GOT3 (cell line): ENCODE results near the gene DECR2.
"Not testable (repeated sequence)": the region's sequence is repeated elsewhere in the genome, so short reads cannot be mapped to it uniquely, and the experiment has no call there.

Experiments used
- DNase-seq: peaks from one replicate; lab custom pipeline; 2025; ENCODE audit warnings: mixed read lengths; lab: John Stamatoyannopoulos, UW

DECR2 gene

GRCh38 chr16:379183-379960, 22.3 kb upstream of the DECR2 start:
- DNase-seq = no peak

- no peak for DNase-seq
These were observed 21.5 kb upstream of the DECR2 start for GRCh38 chr16:379961-380761.

- DNase-seq = no peak
These were observed 21.0 kb upstream of the DECR2 start for GRCh38 chr16:380762-381011.

DNA sequence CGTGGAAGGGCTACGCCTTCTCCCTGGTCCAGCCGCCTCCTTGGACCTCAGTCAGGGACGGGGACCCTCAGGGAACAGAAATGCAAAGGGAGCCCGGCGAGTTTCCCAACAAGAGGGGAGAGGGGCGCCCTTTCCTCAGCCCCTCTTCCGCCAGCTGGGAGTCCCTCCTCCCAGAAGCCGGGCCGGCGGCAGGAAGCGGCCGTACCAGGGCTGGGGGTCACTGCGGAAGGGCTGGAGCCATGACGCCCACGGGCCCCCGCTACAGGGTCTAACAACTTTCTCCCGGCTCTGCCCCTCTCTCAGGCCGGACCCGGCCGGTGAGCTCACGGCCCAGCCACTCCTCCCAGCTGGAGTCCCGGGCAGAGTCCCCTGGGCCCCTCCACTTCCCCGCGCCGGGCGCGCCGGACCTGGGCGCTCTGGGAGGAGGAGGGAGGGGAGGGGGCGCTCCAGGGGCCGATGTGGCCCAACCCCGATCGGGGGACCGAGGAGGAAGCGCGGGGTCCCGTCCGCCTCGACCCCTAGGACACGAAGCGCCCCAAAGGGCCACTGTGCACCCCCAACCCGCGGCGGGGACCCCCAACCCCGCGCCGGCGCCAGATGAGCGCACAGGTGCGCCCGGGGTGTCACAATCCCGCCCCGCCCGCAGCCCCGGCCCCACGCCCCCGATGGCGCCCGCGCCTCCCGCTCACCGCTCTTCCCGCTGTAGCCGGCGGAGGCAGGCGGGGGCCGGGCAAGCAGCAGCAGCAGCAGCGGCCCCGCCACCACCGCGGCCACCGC, 20.5 kb upstream of the DECR2 start:
- no peak for DNase-seq

DNA sequence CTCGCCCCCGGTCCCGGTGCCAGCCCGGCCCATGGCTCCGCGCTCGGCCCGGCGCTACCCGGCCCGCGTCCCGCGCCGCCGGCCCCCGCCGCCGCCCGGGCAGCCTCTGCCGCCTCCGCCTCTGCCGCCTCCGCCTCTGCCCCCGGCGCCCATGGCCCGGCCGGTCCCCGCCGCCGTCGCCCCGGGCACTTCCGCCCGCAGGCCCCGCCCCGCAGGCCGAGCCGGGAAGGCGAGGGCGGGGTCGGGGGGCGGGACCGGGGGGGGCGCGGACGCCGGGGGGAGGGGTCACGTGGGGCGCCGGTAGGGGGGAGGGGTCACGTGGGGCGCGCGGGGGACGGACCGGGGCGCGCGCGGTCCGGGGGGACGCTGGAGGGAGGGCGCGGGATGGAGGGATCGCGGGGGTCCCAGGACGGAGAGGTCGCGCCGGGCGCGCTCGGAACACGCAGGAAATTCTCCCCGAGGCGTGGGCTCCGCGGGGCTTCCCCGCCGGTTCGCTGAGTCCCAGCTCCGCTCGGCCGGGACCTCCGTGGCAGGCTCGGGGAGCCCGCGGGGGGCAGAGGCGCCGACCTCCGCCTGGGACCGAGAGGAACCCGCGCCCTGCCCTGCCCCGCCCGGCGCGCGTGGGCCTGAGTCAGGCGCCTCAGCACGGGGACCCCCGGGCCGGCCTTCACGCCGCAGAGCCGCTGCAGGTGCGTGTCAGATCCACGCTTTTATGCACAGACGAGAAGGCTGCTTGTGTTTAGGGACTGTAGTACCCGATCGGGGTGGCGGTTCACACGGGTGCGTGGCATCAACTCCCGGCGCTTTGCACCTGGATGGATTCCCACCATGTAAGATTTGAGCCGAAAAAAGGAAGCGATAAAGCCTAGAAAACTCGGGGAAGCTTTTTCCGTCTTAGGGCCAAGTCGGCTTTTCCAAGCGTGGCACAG, 19.6 kb upstream of the DECR2 start, which contains the start of gene PGAP6:
TSS of gene PGAP6 (minus strand) at position 190 of the 929 bp plus-strand sequence. CDS start at position 33, 157 bp downstream.
- no peak for DNase-seq

DNA sequence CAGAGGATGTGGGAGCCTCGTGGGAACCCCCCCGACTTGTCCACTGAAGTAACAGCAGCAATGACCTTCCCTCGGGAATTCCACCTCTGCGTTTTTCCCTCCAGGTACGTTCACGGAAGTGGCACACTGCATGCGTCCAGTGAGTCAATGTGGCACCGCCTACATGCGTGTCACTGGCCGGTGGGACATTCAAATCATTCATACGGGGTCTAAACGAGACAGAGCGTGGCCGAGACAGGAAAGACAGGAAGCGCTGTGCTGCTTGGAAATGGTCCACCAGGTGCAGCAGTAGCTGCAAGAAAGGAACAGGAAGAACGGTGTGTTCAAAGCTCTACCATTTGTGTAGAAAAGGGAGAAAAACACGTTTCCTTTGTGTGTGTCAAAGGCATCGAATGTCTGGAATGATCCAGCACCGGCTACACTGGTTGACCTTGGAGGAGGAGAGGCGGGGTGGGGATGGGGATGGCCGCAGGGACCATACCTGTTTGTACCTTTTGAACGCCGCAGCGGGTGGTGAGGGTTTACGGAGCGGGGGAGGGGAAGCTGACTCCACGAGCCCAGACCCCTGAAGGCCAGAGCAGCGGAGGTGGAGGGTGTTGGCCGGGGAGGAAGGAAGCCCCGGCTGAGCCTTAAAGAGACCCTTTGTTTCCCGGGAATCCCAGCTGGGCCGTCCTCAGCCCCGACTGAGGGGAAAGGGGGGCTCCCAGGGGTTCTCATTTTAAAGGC, 18.2 kb upstream of the DECR2 start:
- no peak for DNase-seq

DNA sequence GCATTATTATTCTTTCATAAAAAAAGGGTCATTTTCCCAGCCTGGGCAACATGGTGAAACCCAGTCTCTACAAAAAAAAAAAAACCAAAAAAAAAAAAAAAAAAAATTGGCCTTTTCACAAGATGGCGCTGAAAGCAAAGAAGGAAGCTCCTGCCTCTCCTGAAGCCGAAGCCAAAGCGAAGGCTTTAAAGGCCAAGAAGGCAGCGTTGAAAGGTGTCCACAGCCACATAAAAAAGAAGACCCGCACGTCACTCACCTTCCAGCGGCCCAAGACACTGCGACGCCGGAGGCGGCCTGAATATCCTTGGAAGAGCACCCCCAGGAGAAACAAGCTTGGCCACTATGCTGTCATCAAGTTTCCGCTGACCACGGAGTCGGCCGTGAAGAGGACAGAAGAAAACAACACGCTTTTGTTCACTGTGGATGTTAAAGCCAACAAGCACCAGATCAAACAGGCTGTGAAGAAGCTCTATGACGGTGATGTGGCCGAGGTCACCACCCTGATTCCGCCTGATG, 15.0 kb upstream of the DECR2 start:
- DNase-seq = no peak

- DNase-seq = not testable (repeated sequence)
These were observed 13.7 kb upstream of the DECR2 start for GRCh38 chr16:387761-388666.

DNA sequence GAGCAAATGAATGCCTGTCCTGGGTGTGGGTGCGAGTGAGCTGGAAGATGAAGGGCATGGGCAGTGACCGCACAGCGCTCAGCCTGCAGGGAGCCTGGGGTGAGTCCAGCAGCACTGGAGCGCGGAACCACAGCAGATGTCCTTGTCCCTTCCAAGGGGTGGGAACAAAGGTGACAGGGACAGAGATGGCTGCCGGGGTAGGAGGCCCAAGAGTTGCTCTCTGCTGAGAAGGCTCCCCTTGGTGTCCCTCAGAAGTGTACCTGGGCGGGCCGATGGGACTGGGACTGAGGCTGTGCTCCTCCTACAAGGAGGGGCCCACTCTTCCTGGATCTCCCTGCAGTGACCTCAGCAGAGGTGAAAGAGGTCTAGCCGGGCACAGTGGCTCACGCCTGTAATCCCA, 12.3 kb upstream of the DECR2 start:
- no peak for DNase-seq

DNA sequence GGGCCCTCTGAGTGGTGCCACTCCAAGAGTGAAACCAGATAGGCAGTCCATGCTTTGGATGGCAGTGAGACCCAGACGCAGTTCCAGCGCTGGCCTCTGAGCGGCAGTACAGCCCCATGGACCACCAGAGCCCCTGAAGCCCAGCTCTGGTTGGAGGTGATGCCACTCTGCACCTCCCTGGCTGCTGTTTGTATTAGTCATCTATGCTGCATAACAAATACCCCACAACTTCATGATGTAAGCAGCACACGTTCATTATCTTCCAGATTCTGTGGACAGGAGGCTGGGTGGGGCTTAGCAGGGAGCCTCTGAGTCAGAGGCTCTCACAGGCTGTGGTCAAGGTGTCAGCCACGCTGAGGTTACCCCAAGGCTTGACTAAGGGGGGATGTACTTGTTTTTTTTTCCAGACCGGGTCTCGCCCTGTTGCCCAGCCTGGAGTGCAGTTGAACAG, 9.8 kb upstream of the DECR2 start:
- DNase-seq = peak; percentile 15

- DNase-seq = no peak
These were observed 9.1 kb upstream of the DECR2 start for GRCh38 chr16:392450-393030.

- no peak for DNase-seq
These were observed 5.5 kb upstream of the DECR2 start for GRCh38 chr16:396199-396598.

DNA sequence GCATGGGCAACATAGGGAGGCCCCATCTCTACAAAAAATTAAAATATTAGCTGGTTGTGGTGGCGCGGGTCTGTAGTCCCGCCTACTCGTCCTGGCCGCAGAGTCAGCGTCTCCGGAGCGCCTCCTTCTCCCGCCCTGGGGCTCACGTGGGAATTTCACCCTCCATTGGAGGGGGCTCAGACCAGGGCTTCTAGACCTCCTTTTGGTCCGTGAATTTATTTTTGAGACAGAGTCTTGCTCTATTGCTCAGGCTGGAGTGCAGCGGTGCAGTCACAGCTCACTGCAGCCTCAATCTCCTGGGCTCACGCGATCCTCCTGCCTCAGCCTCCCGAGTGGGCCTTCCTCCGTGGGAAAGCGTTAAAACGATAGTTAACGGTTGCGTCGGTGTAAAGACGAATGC, 5.1 kb upstream of the DECR2 start:
- no peak for DNase-seq

GRCh38 chr16:397135-397661, 4.5 kb upstream of the DECR2 start, which contains the start of gene NME4:
Gene NME4 (plus strand): TSS chr16:397199. CDS start chr16:397223, 24 bp downstream.
- no peak for DNase-seq

GRCh38 chr16:397736-398332, 3.9 kb upstream of the DECR2 start:
- peak; percentile 36 for DNase-seq

GRCh38 chr16:398561-399339, 2.9 kb upstream of the DECR2 start:
- no peak for DNase-seq

DNA sequence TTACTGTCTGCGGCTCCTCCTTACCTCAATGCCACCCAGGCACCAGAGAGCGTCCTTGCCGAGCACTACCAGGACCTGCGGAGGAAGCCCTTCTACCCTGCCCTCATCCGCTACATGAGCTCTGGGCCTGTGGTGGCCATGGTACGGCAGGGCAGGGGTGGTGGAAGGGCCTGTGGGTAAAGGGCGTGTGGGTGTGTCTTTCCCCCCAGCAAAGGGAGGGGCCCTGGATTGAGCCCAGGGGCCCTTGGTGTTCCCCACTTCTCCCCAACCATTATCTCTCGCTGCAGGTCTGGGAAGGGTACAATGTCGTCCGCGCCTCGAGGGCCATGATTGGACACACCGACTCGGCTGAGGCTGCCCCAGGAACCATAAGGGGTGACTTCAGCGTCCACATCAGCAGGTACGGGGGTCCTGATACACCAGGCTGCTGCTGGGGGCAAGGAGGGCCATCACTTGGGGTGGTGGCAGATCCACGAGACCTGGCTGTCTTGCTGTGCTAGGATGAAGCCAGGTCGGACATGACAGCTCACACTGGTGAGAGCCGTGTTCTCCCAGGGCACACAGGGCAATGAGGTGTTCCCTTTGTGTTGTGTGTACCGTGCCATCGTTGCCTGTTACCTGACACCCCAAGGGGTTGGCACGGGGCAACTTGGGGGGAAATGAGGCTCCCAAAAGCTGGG, 2.2 kb upstream of the DECR2 start:
- no peak for DNase-seq
